SK-N-SH (cell line): ENCODE data around the gene CCDC27. TPM values are rescaled to one million over a fixed set of nuclear protein-coding genes. Genes with fewer than 3 reads are reported as not detected.

Experiments used
- CTCF ChIA-PET: fragments of 300-600, 350-600 bp; formaldehyde crosslinking; extraction: SDS; loops from one replicate; lab custom pipeline; 2021; lab: Yijun Ruan, JAX
- POLR2A ChIA-PET: fragments of 350-600 bp; sonication (Branson Sonifier 250); formaldehyde crosslinking; extraction: SDS; loops from one replicate; lab custom pipeline; 2020; ENCODE audit warnings: antibody characterized with exemption, inconsistent platforms; lab: Yijun Ruan, JAX
- DNase-seq: peaks from one replicate; pipeline ENCODE4 v3.0.0; 2012
- H2AFZ ChIP-seq: fragments of 200-600 bp; sonication (generic); 2 replicates; pipeline ENCODE4 v1.8.1; 2016; ENCODE audit warnings: antibody characterized with exemption, mild to moderate bottlenecking, low read depth
- H3F3A ChIP-seq: fragments of 200-600 bp; sonication (generic); replicated peaks from 2 replicates; pipeline ENCODE3; 2016; ENCODE audit warnings: antibody characterized with exemption, mild to moderate bottlenecking; ENCODE audit not compliant: insufficient read depth
- H3K27ac ChIP-seq, 2 experiments: fragments of 200-500 bp in 1 of 2; fragments of 200-600 bp in 1 of 2; sonication (Bioruptor generic) in 1 of 2; sonication (generic), shearing (Covaris generic) in 1 of 2; 2 replicates each; pipeline versions ENCODE4 v1.5.1 to v1.6.1; 2014 to 2016; ENCODE audit warnings: low read depth in 2 of 2, inconsistent platforms in 1 of 2, low read length in 1 of 2, mild to moderate bottlenecking in 1 of 2, mixed read lengths in 1 of 2
- H3K27me3 ChIP-seq: fragments of 200-600 bp; sonication (generic), shearing (Covaris generic); 2 replicates; pipeline ENCODE4 v1.6.1; 2016; ENCODE audit warnings: mixed run types; ENCODE audit not compliant: insufficient read depth
- H3K36me3 ChIP-seq, 2 experiments: fragments of 200-500 bp in 1 of 2; fragments of 200-600 bp in 1 of 2; sonication (Bioruptor generic) in 1 of 2; sonication (generic) in 1 of 2; replicated peaks in 1 of 2; 2 replicates each; pipeline versions ENCODE3 to v1.5.1; 2014 to 2016; ENCODE audit warnings: low read length in 1 of 2, mild to moderate bottlenecking in 1 of 2; ENCODE audit not compliant: insufficient read depth in 2 of 2, control insufficient read depth in 1 of 2
- H3K4me1 ChIP-seq, 2 experiments: fragments of 200-500 bp in 1 of 2; fragments of 200-600 bp in 1 of 2; sonication (Bioruptor generic) in 1 of 2; sonication (generic), shearing (Covaris generic) in 1 of 2; 2 replicates each; pipeline versions ENCODE4 v1.5.1 to v1.6.1; 2014 to 2016; ENCODE audit warnings: low read depth in 1 of 2, low read length in 1 of 2, mixed run types in 1 of 2; ENCODE audit not compliant: insufficient read depth in 2 of 2, control insufficient read depth in 1 of 2
- H3K4me2 ChIP-seq: fragments of 200-600 bp; sonication (generic), shearing (Covaris generic); 2 replicates; pipeline ENCODE4 v1.6.1; 2017; ENCODE audit warnings: mixed run types
- H3K4me3 ChIP-seq, 2 experiments: fragments of 200-500 bp in 1 of 2; fragments of 200-600 bp in 1 of 2; sonication (Bioruptor generic) in 1 of 2; sonication (generic), shearing (Covaris generic) in 1 of 2; 2 replicates each; pipeline versions ENCODE4 v1.5.1 to v1.8.1; 2014 to 2016; ENCODE audit warnings: low read depth in 2 of 2, inconsistent platforms in 1 of 2, low read length in 1 of 2, mild to moderate bottlenecking in 1 of 2, mixed read lengths in 1 of 2, moderate library complexity in 1 of 2
- H3K79me2 ChIP-seq: fragments of 200-600 bp; sonication (generic); 2 replicates; pipeline ENCODE4 v1.8.1; 2017; ENCODE audit warnings: mild to moderate bottlenecking; ENCODE audit not compliant: insufficient read depth
- H3K9ac ChIP-seq: fragments of 200-600 bp; sonication (generic); 2 replicates; pipeline ENCODE4 v1.6.1; 2017; ENCODE audit warnings: mixed run types
- H3K9me2 ChIP-seq: fragments of 200-600 bp; sonication (generic); 2 replicates; pipeline ENCODE4 v1.6.1; 2017; ENCODE audit warnings: mixed run types
- H3K9me3 ChIP-seq: fragments of 200-600 bp; sonication (generic); 2 replicates; pipeline ENCODE4 v1.6.1; 2017; ENCODE audit warnings: mixed run types, mild to moderate bottlenecking, moderate library complexity
- H4K20me1 ChIP-seq: fragments of 200-600 bp; sonication (generic); 2 replicates; pipeline ENCODE4 v1.6.1; 2017; ENCODE audit warnings: mild to moderate bottlenecking, mixed run types; ENCODE audit not compliant: insufficient read depth
- CTCF ChIP-seq: fragments of 200-600 bp; sonication (generic); IDR thresholded peaks from 2 replicates; pipeline ENCODE4 v1.6.1; 2017; ENCODE audit warnings: antibody characterized with exemption, mild to moderate bottlenecking, moderate library complexity
- MXI1 ChIP-seq: IDR thresholded peaks from 2 replicates; pipeline ENCODE4 v1.6.1; 2012; ENCODE audit warnings: mild to moderate bottlenecking, low read depth, low read length, improper control_type of control experiment
- NFIC ChIP-seq: IDR thresholded peaks from 2 replicates; pipeline ENCODE4 v1.4.0; 2012; ENCODE audit warnings: borderline replicate concordance
- NRF1 ChIP-seq: IDR thresholded peaks from 2 replicates; pipeline ENCODE4 v1.6.1; 2012; ENCODE audit warnings: low read depth, mild to moderate bottlenecking, low read length
- POLR2AphosphoS5 ChIP-seq: IDR thresholded peaks from 2 replicates; pipeline ENCODE4 v1.6.1; 2012; ENCODE audit warnings: low read depth, low read length
- RAD21 ChIP-seq: IDR thresholded peaks from 2 replicates; pipeline ENCODE4 v1.6.1; 2012; ENCODE audit warnings: mild to moderate bottlenecking, low read length
- RXRA ChIP-seq: IDR thresholded peaks from 2 replicates; pipeline ENCODE4 v1.4.0; 2012; ENCODE audit warnings: low read depth, mild to moderate bottlenecking, borderline replicate concordance
- SMC3 ChIP-seq: IDR thresholded peaks from 2 replicates; pipeline ENCODE4 v1.6.1; 2012; ENCODE audit warnings: low read depth, low read length, improper control_type of control experiment
- TCF12 ChIP-seq: IDR thresholded peaks from 2 replicates; pipeline ENCODE4 v1.4.0; 2012
- TEAD4 ChIP-seq: IDR thresholded peaks from 2 replicates; pipeline ENCODE4 v1.4.0; 2012; ENCODE audit warnings: mild to moderate bottlenecking, borderline replicate concordance; ENCODE audit not compliant: insufficient read depth
- ZBTB33 ChIP-seq: IDR thresholded peaks from 2 replicates; pipeline ENCODE4 v1.4.0; 2012; ENCODE audit warnings: low read depth, borderline replicate concordance
- WGBS: methylation state at CpG from one replicate; pipeline ENCODE4 v1.1.6; 2017; ENCODE audit warnings: low lambda C conversion rate; 5-methylcytosine and 5-hydroxymethylcytosine counted together
- polyA plus RNA-seq, 3 experiments: library from polyadenylated mRNA; depleted of rRNA; stranded (reverse); fragments of >200 nt; gene quantifications; 2 replicates each; pipeline ENCODE4 v1.2.3, GENCODE V29; 2012
- TF ChIP-seq, protein P1 (sequence below): fragments of 150-350 bp; IDR thresholded peaks from 2 replicates; pipeline ENCODE4 v1.6.1; 2017; ENCODE audit warnings: antibody characterized with exemption, low read length, low read depth, borderline replicate concordance
- TF ChIP-seq, protein P2 (sequence below): fragments of 150-350 bp; IDR thresholded peaks from 2 replicates; pipeline ENCODE4 v1.6.1; 2016; ENCODE audit warnings: mild to moderate bottlenecking, low read depth, low read length

Gene CCDC27
- polyA plus RNA-seq, 1 of the 3 experiments (the other 2 are of a cell fraction), result not detected

GRCh38 chr1:3727042-3727824 is 25.0 kb upstream of the CCDC27 start:
- no peaks in the 10 kb centered on the region for H3K9me3 ChIP-seq

DNA sequence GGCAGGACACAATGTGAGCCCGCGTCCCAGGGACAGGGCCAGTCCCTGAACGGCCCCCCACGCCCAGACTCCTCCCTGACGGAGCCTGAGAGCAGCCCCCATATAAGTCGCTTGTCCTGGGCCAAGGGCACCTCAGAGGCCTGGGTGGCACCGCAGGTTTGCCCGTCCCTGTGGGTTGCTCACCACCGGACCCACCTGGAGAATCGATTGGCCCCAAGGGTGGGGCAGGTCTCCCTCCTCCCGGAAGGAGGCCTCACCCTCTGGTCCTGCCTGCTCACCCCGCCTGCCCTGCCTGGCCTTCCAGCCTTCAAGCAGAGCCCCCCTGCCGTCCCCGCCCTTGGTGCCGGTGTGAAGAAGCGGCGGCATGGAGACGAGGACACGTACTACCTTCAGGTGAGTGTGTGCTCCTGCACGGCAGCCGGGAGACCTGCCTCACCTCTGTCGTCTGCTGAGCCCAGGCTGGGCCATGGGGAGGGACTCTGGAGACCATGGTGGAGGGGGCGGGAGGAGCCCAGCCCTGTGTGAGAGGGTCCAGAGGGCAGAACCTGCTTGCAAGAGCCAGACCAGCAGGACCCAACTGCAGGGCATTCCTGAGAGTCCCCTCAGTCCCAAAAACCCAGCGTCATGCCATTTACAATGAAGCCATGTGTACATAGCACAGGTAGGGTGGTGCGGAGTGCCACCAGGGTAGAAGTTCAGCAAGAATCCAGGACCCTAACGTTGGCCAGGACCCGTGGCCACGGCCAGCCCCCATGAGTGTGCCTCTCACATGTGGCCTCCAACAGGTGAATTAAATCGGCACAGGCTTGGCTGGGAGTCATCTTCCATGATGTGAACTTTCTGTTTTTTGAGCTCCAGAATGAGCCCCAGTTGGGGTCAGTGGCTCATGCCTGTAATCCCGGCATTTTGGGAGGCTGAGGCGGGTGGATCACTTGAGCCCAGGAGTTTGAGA is 24.1 kb upstream of the CCDC27 start:
- H3K27me3 ChIP-seq, result no peaks in the 10 kb centered on the region
- no peaks in the 10 kb centered on the region for H3K36me3 ChIP-seq
- H3K27ac ChIP-seq, result no peak overlapping the region
- H3K79me2 ChIP-seq, result no peaks in the 10 kb centered on the region
- H2AFZ ChIP-seq, result no peak overlapping the region
- H3K4me1 ChIP-seq, result peaks cover 0 to 12% of the 10 kb centered on the region in 2 experiments; a peak in 1 of 4 replicates
- H3F3A ChIP-seq, result no peaks in the 10 kb centered on the region
- no peak overlapping the region for H3K4me2 ChIP-seq
- no peak for DNase-seq
- H3K9me3 ChIP-seq, result no peaks in the 10 kb centered on the region
- TF ChIP-seq TCF12 (no peak), TEAD4 (no peak), ZBTB33 (no peak), MXI1 (no peak), CTCF (no peak), NRF1 (no peak)
- TF ChIP-seq, protein P1, sequence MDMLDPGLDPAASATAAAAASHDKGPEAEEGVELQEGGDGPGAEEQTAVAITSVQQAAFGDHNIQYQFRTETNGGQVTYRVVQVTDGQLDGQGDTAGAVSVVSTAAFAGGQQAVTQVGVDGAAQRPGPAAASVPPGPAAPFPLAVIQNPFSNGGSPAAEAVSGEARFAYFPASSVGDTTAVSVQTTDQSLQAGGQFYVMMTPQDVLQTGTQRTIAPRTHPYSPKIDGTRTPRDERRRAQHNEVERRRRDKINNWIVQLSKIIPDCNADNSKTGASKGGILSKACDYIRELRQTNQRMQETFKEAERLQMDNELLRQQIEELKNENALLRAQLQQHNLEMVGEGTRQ, result no peak
- TF ChIP-seq, protein P2, sequence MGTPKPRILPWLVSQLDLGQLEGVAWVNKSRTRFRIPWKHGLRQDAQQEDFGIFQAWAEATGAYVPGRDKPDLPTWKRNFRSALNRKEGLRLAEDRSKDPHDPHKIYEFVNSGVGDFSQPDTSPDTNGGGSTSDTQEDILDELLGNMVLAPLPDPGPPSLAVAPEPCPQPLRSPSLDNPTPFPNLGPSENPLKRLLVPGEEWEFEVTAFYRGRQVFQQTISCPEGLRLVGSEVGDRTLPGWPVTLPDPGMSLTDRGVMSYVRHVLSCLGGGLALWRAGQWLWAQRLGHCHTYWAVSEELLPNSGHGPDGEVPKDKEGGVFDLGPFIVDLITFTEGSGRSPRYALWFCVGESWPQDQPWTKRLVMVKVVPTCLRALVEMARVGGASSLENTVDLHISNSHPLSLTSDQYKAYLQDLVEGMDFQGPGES, result no peak
- TF ChIP-seq, all 33 proteins: peak for 0
- ChIA-PET CTCF (interaction anchor here (1.1 to 6.7 kb wide), 11 partner anchors 9 to 275 kb away, joined by 3 to 55 read pairs (median 5); no protein-coding TSS in a partner anchor), POLR2A (no interaction called here)
- 88% methylated on average over 7 of the region's 31 CpGs for WGBS
- Histone ChIP-seq H4K20me1 (no peaks in the 10 kb centered on the region), H3K9me2 (no peaks in the 10 kb centered on the region), H3K9ac (no peak overlapping the region), H3K4me3 (no peak overlapping the region)

More at GRCh38 chr1:3727042-3727824, 25.0 kb upstream of the CCDC27 start:
- Histone ChIP-seq H3K4me1 (peaks cover 0 to 13% of the 10 kb centered on the region in 2 experiments; a peak in 1 of 4 replicates), H4K20me1 (no peaks in the 10 kb centered on the region), H3K27ac (no peak overlapping the region), H3K9me2 (no peaks in the 10 kb centered on the region), H3K36me3 (no peaks in the 10 kb centered on the region), H3F3A (no peaks in the 10 kb centered on the region), H3K4me2 (no peak overlapping the region), H3K27me3 (no peaks in the 10 kb centered on the region), H3K79me2 (no peaks in the 10 kb centered on the region), H2AFZ (no peak overlapping the region), H3K9ac (no peak overlapping the region), H3K4me3 (no peak overlapping the region)
- CTCF ChIA-PET, result interaction anchor here (0.5 to 6.7 kb wide), 17 partner anchors 9 to 274 kb away, joined by 3 to 55 read pairs (median 4); partner anchors contain the start of gene TP73
- 74% methylated on average over 11 of the region's 37 CpGs for WGBS
- peak; percentile 34 for TF ChIP-seq CTCF
- TF ChIP-seq RXRA, result no peak
- peak; percentile 50 for TF ChIP-seq RAD21
- peak; percentile 8; the same call in 1 of the 2 replicates for TF ChIP-seq SMC3
- TF ChIP-seq POLR2AphosphoS5, result no peak
- TF ChIP-seq NFIC, result no peak
- DNase-seq, result peak; percentile 78
- POLR2A ChIA-PET, result no interaction called here
